HG03045 (cell line): Measurements from ENCODE around the gene KCTD20.

ENCODE experiments used
- ATAC-seq: cut with Tn5 transposase; IDR thresholded peaks from one replicate; pipeline ENCODE4 v1.9.1; 2021; ENCODE audit warnings: mild to moderate bottlenecking, moderate library complexity; ENCODE audit not compliant: unreplicated experiment

The KCTD20 gene

DNA sequence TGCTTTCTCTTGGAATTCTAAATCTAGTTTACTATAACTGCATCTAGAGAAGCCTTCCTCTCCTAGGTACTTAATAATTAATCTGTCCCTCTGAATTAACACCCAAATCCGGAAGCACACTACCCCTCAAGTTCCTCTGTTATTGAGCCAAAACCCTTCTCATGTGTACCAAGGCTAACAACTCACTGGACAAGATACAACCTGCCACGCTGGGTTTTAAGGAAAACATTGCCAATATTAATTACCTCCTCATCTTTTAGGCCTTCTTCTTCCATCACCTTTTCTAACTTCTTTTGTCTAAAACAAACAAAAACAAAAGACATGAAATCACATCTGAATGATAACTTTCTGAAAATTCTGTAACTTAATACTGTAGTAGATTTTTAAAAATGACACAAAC, 82.5 kb downstream of the KCTD20 start:
- no peak for ATAC-seq

DNA sequence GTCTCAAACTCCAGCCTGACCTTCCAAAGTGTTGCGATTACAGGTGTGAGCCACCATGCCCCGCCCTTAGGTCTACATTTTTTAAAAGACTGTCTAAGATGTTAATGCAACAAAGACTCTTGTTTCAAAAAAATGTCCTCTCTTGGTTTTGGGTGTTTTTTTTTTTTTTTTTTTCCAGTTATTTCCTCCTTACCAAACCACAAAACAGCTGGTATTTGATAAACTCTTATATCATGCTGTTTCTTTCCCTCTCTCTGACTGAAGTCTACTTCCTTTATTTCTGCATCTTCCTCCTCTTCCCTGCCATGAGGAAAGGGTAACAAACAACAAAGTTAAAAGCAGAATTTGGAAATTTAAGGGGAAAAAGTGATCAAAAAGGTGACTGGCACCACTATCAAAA, 83.3 kb downstream of the KCTD20 start:
- ATAC-seq = no peak

DNA sequence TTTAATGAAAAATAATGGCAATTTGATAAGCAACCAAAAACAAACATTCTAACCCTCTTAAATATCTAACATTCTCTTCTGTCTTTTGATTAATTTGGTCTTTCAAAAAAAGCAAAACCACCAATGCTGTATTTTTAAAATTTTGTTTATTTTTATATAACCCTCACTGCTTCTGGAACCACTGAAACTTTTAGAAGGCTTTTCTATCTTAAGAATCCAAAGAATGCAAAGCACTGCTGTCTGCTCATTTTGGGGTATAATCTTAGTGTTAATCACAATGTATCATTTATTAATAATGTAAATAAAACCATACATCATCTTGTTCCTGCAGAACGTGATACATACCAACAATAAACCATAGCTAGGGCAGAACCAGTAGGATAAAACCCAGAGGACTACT, 90.5 kb downstream of the KCTD20 start:
- ATAC-seq = no peak

DNA sequence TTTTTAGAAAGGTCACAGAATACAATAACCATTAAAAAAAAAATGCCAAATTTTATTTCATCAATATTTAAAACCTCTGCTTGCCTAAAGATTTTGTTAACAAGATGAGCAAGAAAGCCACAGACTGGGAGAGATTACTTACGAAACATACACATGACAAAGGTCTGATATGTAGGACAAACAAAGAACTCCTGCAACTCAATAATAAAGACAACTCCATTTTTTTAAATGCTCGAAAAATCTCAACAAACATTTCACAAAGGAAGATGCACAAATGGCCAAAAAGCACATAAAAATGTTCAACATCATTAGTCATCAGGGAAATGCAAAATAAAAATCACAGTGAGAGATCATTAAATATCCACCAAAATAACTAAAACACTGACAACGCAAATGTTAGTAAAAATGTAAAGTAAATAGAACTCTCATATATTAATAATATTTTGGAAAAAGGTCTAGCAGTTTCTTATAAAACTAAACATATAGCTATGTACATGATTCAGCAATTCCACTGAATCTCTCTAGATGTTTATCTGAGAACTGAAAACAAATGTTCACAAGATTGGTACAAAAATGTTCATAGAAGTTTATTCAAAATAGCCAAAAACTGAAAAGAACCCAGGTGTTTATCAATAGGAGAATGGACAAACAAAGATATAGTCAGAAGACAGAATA, 94.2 kb downstream of the KCTD20 start:
- ATAC-seq = no peak

DNA sequence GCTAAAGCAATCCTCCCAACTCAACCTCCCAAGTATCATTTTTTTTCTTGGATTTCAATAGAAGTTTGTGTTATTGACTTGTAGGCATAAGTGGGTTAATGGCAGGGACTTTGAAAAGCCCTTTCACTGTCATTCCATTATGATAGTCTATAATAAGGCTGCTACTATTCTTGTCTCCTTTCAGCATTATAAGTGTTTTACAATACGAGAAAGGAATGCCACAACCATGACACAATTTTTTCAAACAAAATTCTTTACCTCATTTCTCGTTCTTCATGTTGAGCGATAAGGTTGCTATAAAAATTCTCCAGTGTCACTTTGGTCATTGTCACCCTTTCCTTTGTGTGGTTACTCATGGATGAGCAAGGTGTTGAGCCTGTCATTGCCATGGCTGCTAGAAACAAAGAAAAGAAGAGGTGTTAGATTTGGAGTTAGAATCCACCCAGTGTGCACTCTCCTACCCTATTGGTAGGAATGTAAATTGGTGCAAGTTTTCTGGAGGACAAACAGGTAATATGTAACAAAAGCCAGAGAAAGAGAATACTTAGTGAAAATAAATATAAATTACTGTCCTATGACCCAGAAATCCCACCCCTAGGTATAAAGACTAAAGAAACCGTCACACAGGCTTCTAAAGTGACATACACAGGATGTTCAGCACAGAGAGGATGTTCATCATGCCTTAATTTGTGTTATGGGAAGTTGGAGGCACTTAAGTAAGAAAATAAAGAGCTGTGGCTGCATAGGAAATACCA, 97.2 kb downstream of the KCTD20 start:
- no peak for ATAC-seq
